ENCODE measurements around the gene LRP11.

Gene LRP11

GRCh38 chr6:149885888-149886287, 21.7 kb upstream of the LRP11 start:
- H3K27me3 ChIP-seq (ENCODE audit: control insufficient read depth, insufficient read depth, low read length), result peaks cover 5% of the 10 kb centered on the region
- no peaks in the 10 kb centered on the region for H3K36me3 ChIP-seq (ENCODE audit: control insufficient read depth, insufficient read depth, low read length)
- H3K9ac ChIP-seq (ENCODE audit: low read depth, low read length), result no peak overlapping the region
- no peak overlapping the region for H3K4me3 ChIP-seq (ENCODE audit: low read depth, low read length)
- peaks cover 4% of the 10 kb centered on the region; the same call in 1 of the 2 replicates for H3K4me1 ChIP-seq (ENCODE audit: control insufficient read depth, insufficient read depth, low read length)
- no peaks in the 10 kb centered on the region for H3K9me3 ChIP-seq (ENCODE audit: control insufficient read depth, insufficient read depth, low read length)
- H3K27ac ChIP-seq (ENCODE audit: low read depth, low read length), result no peak overlapping the region

DNA sequence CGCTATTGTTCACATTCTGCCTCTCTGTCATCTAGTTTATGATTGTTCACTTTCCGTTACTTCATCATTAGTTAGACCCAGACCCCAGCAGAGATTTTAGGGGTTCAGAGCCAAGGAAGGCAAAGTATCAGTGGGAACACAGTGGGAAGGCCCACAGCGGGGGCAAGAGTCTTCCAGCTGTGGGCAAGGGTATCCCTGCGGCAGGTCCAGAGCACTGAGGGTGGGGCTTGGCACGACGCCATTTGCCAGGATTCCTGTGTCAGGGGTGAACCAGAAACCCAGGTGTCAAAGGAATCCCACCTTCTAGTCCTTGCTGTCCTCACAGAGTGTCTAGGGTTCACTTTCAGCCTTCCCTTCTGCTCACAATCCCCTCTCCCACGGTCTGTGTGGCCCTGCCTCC, 20.5 kb upstream of the LRP11 start:
- Histone ChIP-seq H3K4me3 (ENCODE audit: low read depth, low read length) (no peak overlapping the region), H3K9me3 (ENCODE audit: control insufficient read depth, insufficient read depth, low read length) (no peaks in the 10 kb centered on the region), H3K27me3 (ENCODE audit: control insufficient read depth, insufficient read depth, low read length) (peaks cover 8% of the 10 kb centered on the region), H3K4me1 (ENCODE audit: control insufficient read depth, insufficient read depth, low read length) (peaks cover 4% of the 10 kb centered on the region; the same call in 1 of the 2 replicates), H3K9ac (ENCODE audit: low read depth, low read length) (no peak overlapping the region), H3K27ac (ENCODE audit: low read depth, low read length) (no peak overlapping the region), H3K36me3 (ENCODE audit: control insufficient read depth, insufficient read depth, low read length) (no peaks in the 10 kb centered on the region)

- H3K27me3 ChIP-seq (ENCODE audit: control insufficient read depth, insufficient read depth, low read length), result peaks cover 8% of the 10 kb centered on the region
- H3K4me1 ChIP-seq (ENCODE audit: control insufficient read depth, insufficient read depth, low read length), result peaks cover 4% of the 10 kb centered on the region; the same call in 1 of the 2 replicates
- H3K9me3 ChIP-seq (ENCODE audit: control insufficient read depth, insufficient read depth, low read length), result no peaks in the 10 kb centered on the region
- H3K36me3 ChIP-seq (ENCODE audit: control insufficient read depth, insufficient read depth, low read length), result no peaks in the 10 kb centered on the region
- no peak overlapping the region for H3K9ac ChIP-seq (ENCODE audit: low read depth, low read length)
- H3K27ac ChIP-seq (ENCODE audit: low read depth, low read length), result no peak overlapping the region
- no peak overlapping the region for H3K4me3 ChIP-seq (ENCODE audit: low read depth, low read length)
These were observed 20.1 kb upstream of the LRP11 start for GRCh38 chr6:149884215-149884614.

- peaks cover 4% of the 10 kb centered on the region; the same call in 1 of the 2 replicates for H3K4me1 ChIP-seq (ENCODE audit: control insufficient read depth, insufficient read depth, low read length)
- H3K27ac ChIP-seq (ENCODE audit: low read depth, low read length), result no peak overlapping the region
- H3K9me3 ChIP-seq (ENCODE audit: control insufficient read depth, insufficient read depth, low read length), result no peaks in the 10 kb centered on the region
- H3K4me3 ChIP-seq (ENCODE audit: low read depth, low read length), result no peak overlapping the region
- H3K27me3 ChIP-seq (ENCODE audit: control insufficient read depth, insufficient read depth, low read length), result peaks cover 8% of the 10 kb centered on the region
- H3K36me3 ChIP-seq (ENCODE audit: control insufficient read depth, insufficient read depth, low read length), result no peaks in the 10 kb centered on the region
- H3K9ac ChIP-seq (ENCODE audit: low read depth, low read length), result no peak overlapping the region
These were observed 17.7 kb upstream of the LRP11 start for GRCh38 chr6:149881860-149882259.

DNA sequence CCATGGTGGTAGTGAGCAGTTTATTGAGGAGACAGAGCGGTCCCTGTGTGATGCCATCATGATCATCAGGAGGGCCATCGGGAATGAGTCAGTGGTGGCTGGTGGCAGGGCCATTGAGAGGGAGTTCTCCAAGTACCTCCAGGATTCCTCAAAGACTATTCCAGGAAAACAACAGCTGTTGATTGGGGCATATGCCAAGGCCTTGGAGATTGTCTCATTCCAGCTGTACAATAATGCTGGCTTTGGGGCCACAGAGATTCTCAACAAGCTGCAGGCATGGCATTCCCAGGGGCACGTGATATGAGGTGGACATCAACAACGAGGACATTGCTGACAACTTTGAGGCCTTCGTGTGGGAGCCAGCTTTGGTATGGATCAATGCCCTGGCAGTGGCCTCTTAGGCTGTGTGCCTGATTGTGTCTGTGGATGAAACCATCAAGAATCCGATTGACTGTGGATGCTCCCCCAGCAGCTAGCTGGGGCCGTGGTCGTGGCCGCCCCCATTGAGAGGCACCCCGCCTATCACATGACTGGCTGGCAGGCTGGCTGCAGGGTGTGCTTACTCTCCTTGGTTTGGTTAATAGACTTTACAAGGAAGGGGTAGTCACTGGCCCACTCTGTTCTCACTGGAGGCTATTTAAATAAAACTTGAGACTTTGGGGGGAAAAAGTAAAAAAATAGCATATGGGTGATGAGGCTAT, 17.1 kb upstream of the LRP11 start:
- Histone ChIP-seq H3K4me3 (ENCODE audit: low read depth, low read length) (no peak overlapping the region), H3K36me3 (ENCODE audit: control insufficient read depth, insufficient read depth, low read length) (no peaks in the 10 kb centered on the region), H3K27me3 (ENCODE audit: control insufficient read depth, insufficient read depth, low read length) (peaks cover 8% of the 10 kb centered on the region), H3K4me1 (ENCODE audit: control insufficient read depth, insufficient read depth, low read length) (peaks cover 4% of the 10 kb centered on the region; the same call in 1 of the 2 replicates), H3K9ac (ENCODE audit: low read depth, low read length) (no peak overlapping the region), H3K9me3 (ENCODE audit: control insufficient read depth, insufficient read depth, low read length) (no peaks in the 10 kb centered on the region), H3K27ac (ENCODE audit: low read depth, low read length) (no peak overlapping the region)

DNA sequence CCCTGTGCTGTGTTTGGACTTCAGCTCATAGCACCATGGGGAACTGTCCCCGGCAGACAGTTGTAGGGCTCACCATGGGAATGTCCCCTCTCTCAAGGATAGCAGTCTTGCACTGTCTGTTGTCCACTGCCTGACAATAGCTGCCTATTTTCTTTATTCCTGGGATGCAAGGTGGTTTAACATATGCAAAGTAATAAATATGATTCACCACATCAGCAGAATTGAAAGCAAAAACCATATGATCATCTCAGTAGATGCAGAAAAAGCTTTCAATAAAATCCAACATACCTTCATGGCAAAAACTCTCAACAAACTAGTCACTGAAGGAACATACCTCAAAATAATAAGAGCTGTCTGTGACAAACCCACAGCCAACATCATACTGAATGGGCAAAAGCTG, 13.5 kb upstream of the LRP11 start:
- H3K27ac ChIP-seq (ENCODE audit: low read depth, low read length), result no peak overlapping the region
- H3K4me3 ChIP-seq (ENCODE audit: low read depth, low read length), result no peak overlapping the region
- H3K36me3 ChIP-seq (ENCODE audit: control insufficient read depth, insufficient read depth, low read length), result no peaks in the 10 kb centered on the region
- H3K9me3 ChIP-seq (ENCODE audit: control insufficient read depth, insufficient read depth, low read length), result no peaks in the 10 kb centered on the region
- no peaks in the 10 kb centered on the region for H3K4me1 ChIP-seq (ENCODE audit: control insufficient read depth, insufficient read depth, low read length)
- peaks cover 3% of the 10 kb centered on the region; the same call in 1 of the 2 replicates for H3K27me3 ChIP-seq (ENCODE audit: control insufficient read depth, insufficient read depth, low read length)
- H3K9ac ChIP-seq (ENCODE audit: low read depth, low read length), result no peak overlapping the region

DNA sequence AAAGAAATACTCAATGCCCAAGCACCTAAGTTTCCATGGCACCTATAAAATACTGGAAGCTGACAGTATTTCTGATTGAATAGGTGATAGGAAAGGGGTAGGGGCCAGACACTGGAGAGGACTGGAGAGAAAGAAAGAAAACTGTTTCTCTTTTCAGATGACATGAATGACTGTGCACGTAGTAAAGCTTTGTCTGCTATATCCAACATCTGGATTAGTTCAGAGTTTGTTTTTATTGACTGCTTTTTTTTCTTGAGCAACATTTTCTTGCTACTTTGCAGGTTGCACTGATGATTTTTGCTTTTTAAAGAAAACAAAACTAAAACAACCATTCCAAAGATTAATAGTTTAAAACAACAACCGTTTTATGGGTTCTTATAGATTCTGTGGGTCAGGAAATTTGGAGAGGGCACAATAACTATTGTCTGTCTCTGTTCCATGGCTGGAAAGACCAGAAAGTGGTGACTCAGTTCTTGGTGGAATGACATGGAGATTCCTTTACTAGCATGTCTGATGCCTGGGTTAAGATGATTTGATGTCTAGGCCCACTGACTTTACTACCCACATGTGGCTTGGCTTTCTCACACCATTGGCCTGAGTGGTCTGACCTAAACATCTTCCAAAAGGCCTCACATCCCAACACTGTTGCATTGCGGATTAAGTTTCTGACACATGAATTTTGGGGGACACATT, 12.2 kb upstream of the LRP11 start:
- Histone ChIP-seq H3K4me1 (ENCODE audit: control insufficient read depth, insufficient read depth, low read length) (no peaks in the 10 kb centered on the region), H3K9ac (ENCODE audit: low read depth, low read length) (no peak overlapping the region), H3K36me3 (ENCODE audit: control insufficient read depth, insufficient read depth, low read length) (no peaks in the 10 kb centered on the region), H3K4me3 (ENCODE audit: low read depth, low read length) (no peak overlapping the region), H3K9me3 (ENCODE audit: control insufficient read depth, insufficient read depth, low read length) (no peaks in the 10 kb centered on the region), H3K27me3 (ENCODE audit: control insufficient read depth, insufficient read depth, low read length) (peaks cover 3% of the 10 kb centered on the region; the same call in 1 of the 2 replicates), H3K27ac (ENCODE audit: low read depth, low read length) (no peak overlapping the region)

- no peaks in the 10 kb centered on the region; the same call in 1 of the 2 replicates for H3K27me3 ChIP-seq (ENCODE audit: control insufficient read depth, insufficient read depth, low read length)
- H3K4me3 ChIP-seq (ENCODE audit: low read depth, low read length), result no peak overlapping the region
These were observed 8.1 kb upstream of the LRP11 start for GRCh38 chr6:149872233-149872632.

DNA sequence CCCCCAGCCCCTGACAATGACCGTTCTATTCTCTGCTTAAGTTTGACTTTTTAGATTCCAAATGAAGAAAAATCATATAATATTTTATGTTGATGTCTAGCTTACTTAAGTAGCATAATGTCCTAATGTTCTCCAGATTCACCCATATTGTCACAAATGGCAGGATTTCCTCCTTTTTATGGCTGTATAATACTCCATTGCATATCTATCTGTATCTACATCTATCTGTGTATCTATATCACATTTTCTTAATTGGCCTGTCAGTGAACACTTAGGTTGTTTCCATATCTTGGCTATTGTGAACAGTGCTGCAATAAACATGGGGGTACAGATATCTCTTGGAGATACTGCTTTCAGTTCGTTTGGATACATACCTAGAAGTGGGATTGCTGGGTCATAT, 7.0 kb upstream of the LRP11 start:
- no peaks in the 10 kb centered on the region for H3K9me3 ChIP-seq (ENCODE audit: control insufficient read depth, insufficient read depth, low read length)
- H3K36me3 ChIP-seq (ENCODE audit: control insufficient read depth, insufficient read depth, low read length), result no peaks in the 10 kb centered on the region
- H3K27me3 ChIP-seq (ENCODE audit: control insufficient read depth, insufficient read depth, low read length), result no peaks in the 10 kb centered on the region
- peaks cover 9% of the 10 kb centered on the region for H3K4me1 ChIP-seq (ENCODE audit: control insufficient read depth, insufficient read depth, low read length)
- no peak overlapping the region for H3K4me3 ChIP-seq (ENCODE audit: low read depth, low read length)
- no peak overlapping the region for H3K9ac ChIP-seq (ENCODE audit: low read depth, low read length)
- H3K27ac ChIP-seq (ENCODE audit: low read depth, low read length), result no peak overlapping the region

More at GRCh38 chr6:149872233-149872632, 8.1 kb upstream of the LRP11 start:
- no peak overlapping the region for H3K9ac ChIP-seq (ENCODE audit: low read depth, low read length)
- H3K4me1 ChIP-seq (ENCODE audit: control insufficient read depth, insufficient read depth, low read length), result peaks cover 9% of the 10 kb centered on the region
- no peaks in the 10 kb centered on the region for H3K36me3 ChIP-seq (ENCODE audit: control insufficient read depth, insufficient read depth, low read length)
- no peaks in the 10 kb centered on the region for H3K9me3 ChIP-seq (ENCODE audit: control insufficient read depth, insufficient read depth, low read length)
- no peak overlapping the region for H3K27ac ChIP-seq (ENCODE audit: low read depth, low read length)

GRCh38 chr6:149869275-149869892, 5.2 kb upstream of the LRP11 start:
- Histone ChIP-seq H3K9ac (ENCODE audit: low read depth, low read length) (no peak overlapping the region), H3K9me3 (ENCODE audit: control insufficient read depth, insufficient read depth, low read length) (no peaks in the 10 kb centered on the region), H3K36me3 (ENCODE audit: control insufficient read depth, insufficient read depth, low read length) (no peaks in the 10 kb centered on the region), H3K4me1 (ENCODE audit: control insufficient read depth, insufficient read depth, low read length) (peaks cover 9% of the 10 kb centered on the region), H3K27me3 (ENCODE audit: control insufficient read depth, insufficient read depth, low read length) (no peaks in the 10 kb centered on the region), H3K4me3 (ENCODE audit: low read depth, low read length) (no peak overlapping the region), H3K27ac (ENCODE audit: low read depth, low read length) (no peak overlapping the region)

All from HUES48 (cell line).